Measurements from ENCODE around the gene FGF7.

The FGF7 gene

GRCh38 chr15:49530092-49530491 is 107.0 kb downstream of the FGF7 start:
- H3K27ac ChIP-seq, result no peak overlapping the region
- TF ChIP-seq CTCF (IDR thresholded peaks at IDR 0.05) (no peak), ZFX (IDR thresholded peaks at IDR 0.05; ENCODE audit: borderline replicate concordance) (no peak)

All from 22Rv1 (cell line).